Camera-type eye (tissue), 1 donor: ENCODE measurements around the gene PITX2. TPM values are rescaled to one million over a fixed set of nuclear protein-coding genes. Genes with fewer than 3 reads are reported as not detected.

Experiments used
- total RNA-seq: library from RNA; depleted of rRNA; stranded (reverse); fragments of >200 nt; gene quantifications from one replicate; pipeline ENCODE4 v1.2.3, GENCODE V29; 2014

PITX2 gene
- total RNA-seq: 63.2 TPM

GRCh38 chr4:110622841-110623717, at the start of gene PITX2:
Gene PITX2, minus strand, starts transcription at chr4:110623077. Its CDS starts 617 bp downstream, at chr4:110622460.

Other genes starting within 250 kb of the PITX2 start
- gene ENPEP, start 146.9 kb downstream of the PITX2 start, total RNA-seq: 19.0 TPM